RWPE2 (cell line): Measurements from ENCODE around the gene TTYH1.

Source experiments
- ATAC-seq: fragments of 200-7000 bp; cut with Tn5 transposase; 3 replicates; pipeline ENCODE4 v1.9.1; 2021; ENCODE audit warnings: low read depth
- DNase-seq: peaks from one replicate; pipeline ENCODE4 v3.0.0-alpha.2; 2020; ENCODE audit warnings: low spot score
- H3K27ac ChIP-seq: fragments of 450-650 bp; 2 replicates; pipeline ENCODE4 v1.5.1; 2017; ENCODE audit warnings: mild to moderate bottlenecking; ENCODE audit not compliant: poor library complexity, severe bottlenecking
- H3K27me3 ChIP-seq: fragments of 250-450 bp; sonication (Bioruptor Pico); 2 replicates; pipeline ENCODE4 v1.5.1; 2021; ENCODE audit warnings: mild to moderate bottlenecking, moderate library complexity; ENCODE audit not compliant: insufficient read depth, poor library complexity, severe bottlenecking
- H3K36me3 ChIP-seq: fragments of 250-450 bp; sonication (Bioruptor Pico); 2 replicates; pipeline ENCODE4 v1.5.1; 2020; ENCODE audit warnings: low read depth, mild to moderate bottlenecking, moderate library complexity
- H3K4me1 ChIP-seq: fragments of 250-450 bp; sonication (Bioruptor Pico); 2 replicates; pipeline ENCODE4 v1.5.1; 2021; ENCODE audit warnings: mild to moderate bottlenecking, moderate library complexity; ENCODE audit not compliant: insufficient read depth, poor library complexity, severe bottlenecking
- H3K4me3 ChIP-seq: fragments of 250-450 bp; sonication (Bioruptor Pico); 2 replicates; pipeline ENCODE4 v1.5.1; 2021; ENCODE audit warnings: mild to moderate bottlenecking, moderate library complexity; ENCODE audit not compliant: severe bottlenecking
- H3K9me3 ChIP-seq: fragments of 250-450 bp; sonication (Bioruptor Pico); 2 replicates; pipeline ENCODE4 v1.5.1; 2021; ENCODE audit warnings: mild to moderate bottlenecking, moderate library complexity; ENCODE audit not compliant: severe bottlenecking
- TF ChIP-seq, protein P1 (sequence below): fragments of 450-650 bp; IDR thresholded peaks from one replicate; pipeline ENCODE4 v1.5.1; 2017; ENCODE audit warnings: mild to moderate bottlenecking, moderate library complexity; ENCODE audit not compliant: poor library complexity, severe bottlenecking

TTYH1 gene

DNA sequence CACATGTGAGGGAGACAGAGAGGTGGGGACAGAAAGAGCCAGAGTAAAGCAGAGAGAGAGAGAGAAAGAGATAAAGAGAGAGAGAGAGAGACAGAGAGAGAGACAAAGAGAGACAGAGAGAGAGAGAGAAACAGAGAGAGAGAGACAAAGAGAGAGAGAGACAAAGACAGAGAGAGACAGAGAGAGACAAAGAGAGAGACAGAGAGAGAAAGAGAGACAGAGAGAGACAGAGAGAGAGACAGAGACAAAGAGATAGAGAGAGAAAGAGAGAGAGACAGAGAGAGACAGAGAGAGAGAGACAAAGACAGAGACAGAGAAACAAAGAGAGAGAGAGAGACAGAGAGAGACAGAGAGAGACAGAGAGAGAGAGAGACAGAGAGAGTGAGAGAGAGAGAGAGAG is 4.2 kb upstream of the TTYH1 start:
- no peaks in the 10 kb centered on the region for H3K36me3 ChIP-seq
- ATAC-seq (no peak), DNase-seq (no peak)
- H3K27ac ChIP-seq, result no peak overlapping the region
- TF ChIP-seq, protein P1, sequence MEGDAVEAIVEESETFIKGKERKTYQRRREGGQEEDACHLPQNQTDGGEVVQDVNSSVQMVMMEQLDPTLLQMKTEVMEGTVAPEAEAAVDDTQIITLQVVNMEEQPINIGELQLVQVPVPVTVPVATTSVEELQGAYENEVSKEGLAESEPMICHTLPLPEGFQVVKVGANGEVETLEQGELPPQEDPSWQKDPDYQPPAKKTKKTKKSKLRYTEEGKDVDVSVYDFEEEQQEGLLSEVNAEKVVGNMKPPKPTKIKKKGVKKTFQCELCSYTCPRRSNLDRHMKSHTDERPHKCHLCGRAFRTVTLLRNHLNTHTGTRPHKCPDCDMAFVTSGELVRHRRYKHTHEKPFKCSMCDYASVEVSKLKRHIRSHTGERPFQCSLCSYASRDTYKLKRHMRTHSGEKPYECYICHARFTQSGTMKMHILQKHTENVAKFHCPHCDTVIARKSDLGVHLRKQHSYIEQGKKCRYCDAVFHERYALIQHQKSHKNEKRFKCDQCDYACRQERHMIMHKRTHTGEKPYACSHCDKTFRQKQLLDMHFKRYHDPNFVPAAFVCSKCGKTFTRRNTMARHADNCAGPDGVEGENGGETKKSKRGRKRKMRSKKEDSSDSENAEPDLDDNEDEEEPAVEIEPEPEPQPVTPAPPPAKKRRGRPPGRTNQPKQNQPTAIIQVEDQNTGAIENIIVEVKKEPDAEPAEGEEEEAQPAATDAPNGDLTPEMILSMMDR, result no peak
- H3K27me3 ChIP-seq, result peaks cover 16% of the 10 kb centered on the region
- no peak overlapping the region for H3K4me3 ChIP-seq
- H3K4me1 ChIP-seq, result no peaks in the 10 kb centered on the region
- H3K9me3 ChIP-seq, result no peaks in the 10 kb centered on the region

DNA sequence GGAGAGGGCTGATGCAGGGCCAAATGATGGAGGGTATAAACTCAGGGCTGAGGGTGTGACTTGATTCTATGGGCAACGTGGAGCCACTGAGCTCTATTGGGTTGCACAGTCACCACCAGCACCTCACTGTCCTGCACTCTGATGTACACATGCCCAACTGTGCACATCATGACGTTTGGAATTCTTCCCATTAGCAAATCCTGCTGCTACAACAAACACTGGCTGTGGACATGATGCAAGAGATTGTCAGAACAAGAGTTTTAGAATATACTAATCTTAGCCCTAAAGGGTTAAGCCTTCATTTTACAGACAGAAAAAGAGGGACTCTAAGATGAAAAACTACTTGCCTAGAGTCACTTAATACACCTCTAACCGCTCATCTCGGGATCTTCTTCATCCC is 2.4 kb upstream of the TTYH1 start:
- H3K27me3 ChIP-seq, result peaks cover 34% of the 10 kb centered on the region
- DNase-seq, result no peak

DNA sequence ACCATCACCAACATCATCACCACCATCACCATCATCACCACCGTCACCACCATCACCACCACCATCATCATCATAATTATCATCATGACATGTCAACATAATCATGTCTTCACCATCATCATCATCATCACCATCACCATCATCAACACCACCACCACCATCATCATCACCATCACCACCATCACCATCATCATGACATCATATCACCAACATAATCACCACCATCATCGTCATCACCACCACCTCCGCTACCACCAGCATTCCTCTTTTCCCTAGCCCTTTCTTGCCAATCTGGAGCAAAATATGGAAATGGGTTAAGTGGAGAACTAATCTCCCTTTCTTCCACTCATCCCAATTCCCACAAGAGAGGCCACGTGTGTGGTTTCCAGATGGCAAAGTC is 1.1 kb upstream of the TTYH1 start:
- ATAC-seq (no peak), DNase-seq (no peak)
- H3K27me3 ChIP-seq, result peaks cover 44% of the 10 kb centered on the region
- TF ChIP-seq, protein P1, result no peak
- no peaks in the 10 kb centered on the region for H3K4me1 ChIP-seq
- H3K9me3 ChIP-seq, result no peaks in the 10 kb centered on the region
- H3K27ac ChIP-seq, result no peak overlapping the region
- no peaks in the 10 kb centered on the region for H3K36me3 ChIP-seq
- H3K4me3 ChIP-seq, result no peak overlapping the region

More for the DNA sequence above, 2.4 kb upstream of the TTYH1 start:
- no peak overlapping the region for H3K27ac ChIP-seq
- H3K36me3 ChIP-seq, result no peaks in the 10 kb centered on the region
- no peak for ATAC-seq
- TF ChIP-seq, protein P1, result no peak
- H3K9me3 ChIP-seq, result no peaks in the 10 kb centered on the region
- no peak overlapping the region for H3K4me3 ChIP-seq
- no peaks in the 10 kb centered on the region for H3K4me1 ChIP-seq

DNA sequence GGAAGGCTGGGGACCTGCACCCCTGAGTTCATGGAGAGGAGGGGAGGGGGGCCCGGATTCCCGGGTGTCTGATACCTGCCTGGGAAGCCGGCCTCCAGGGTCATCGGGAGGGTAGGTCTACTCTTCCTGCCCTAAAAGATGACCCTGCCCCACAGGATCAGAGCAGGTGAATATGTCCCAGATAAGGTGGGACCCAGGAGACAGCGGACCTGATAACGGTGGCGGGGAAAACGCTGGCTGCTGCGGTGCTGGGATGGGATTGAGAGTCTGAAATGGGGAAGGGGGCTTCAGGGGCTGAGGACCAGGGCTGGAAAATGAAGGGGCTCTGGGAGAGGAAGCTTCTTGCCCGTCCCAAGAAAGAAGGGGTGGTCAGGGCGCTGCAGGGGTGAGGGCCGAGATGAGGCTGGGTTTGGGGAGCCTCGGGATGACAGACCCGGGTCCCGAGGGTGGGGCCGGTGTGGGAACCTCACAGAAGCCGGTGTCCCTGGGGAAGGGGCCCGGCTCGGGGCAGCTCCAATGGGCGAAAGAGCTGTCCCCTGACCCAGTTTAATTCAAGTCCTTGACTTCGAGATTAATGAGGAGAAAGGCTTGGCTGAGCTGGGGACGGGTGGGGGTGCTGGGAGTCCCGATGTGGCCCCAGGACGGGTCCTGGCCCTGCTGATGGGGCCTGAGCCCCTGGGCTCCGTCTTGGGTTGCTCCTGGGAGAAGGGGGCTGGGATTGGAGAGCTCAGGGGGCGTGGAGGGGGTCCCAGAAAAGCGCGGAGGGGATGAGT is 823 bp downstream of the TTYH1 start:
- ATAC-seq (peak; percentile 18; the same call in 1 of the 3 replicates), DNase-seq (no peak)
- Histone ChIP-seq H3K4me1 (no peaks in the 10 kb centered on the region), H3K27me3 (peaks cover 62% of the 10 kb centered on the region), H3K9me3 (no peaks in the 10 kb centered on the region), H3K27ac (no peak overlapping the region), H3K36me3 (no peaks in the 10 kb centered on the region), H3K4me3 (no peak overlapping the region)
- TF ChIP-seq, protein P1, result no peak

DNA sequence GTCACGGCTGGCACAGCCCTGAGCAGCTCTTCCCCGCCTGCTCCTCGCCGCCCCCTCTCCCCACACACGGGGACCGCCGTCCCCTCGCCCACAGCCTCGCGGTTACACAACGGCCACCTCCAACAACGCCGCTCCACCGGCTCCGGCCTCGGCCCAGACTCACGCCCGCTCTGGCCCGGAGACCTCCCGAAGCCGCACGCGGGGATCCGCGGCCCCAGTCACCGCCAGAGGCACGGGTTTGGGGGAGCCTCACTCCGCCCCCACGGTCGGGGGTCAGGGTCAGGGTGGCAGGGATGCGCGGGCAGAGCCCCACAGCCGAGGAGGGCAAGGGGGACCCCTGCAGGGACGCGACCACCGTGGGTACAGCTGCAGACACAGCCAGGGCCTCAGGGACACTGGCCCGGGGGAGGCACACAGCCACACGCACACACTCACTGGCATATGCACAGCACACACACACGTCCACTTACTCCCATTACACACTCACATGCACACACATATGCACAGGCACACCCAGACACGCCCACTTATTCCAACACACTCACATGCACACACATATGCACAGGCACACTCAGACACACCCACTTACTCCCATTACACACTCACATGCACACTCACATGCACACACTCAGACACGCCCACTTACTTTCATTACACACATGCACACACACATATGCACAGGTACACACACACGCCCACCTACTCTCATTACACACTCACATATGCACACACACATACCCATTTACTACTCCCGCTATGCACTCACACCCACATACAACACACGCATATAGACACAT is 1.6 kb downstream of the TTYH1 start:
- H3K4me1 ChIP-seq, result no peaks in the 10 kb centered on the region
- ATAC-seq (no peak), DNase-seq (no peak)
- TF ChIP-seq, protein P1, result no peak
- H3K27me3 ChIP-seq, result peaks cover 70% of the 10 kb centered on the region
- H3K27ac ChIP-seq, result no peak overlapping the region
- H3K36me3 ChIP-seq, result no peaks in the 10 kb centered on the region
- H3K9me3 ChIP-seq, result no peaks in the 10 kb centered on the region
- H3K4me3 ChIP-seq, result no peak overlapping the region
